ENCODE data around the gene SERHL2.

GRCh38 chr22:42620084-42620483, 66.3 kb downstream of the SERHL2 start:
- no peak for TF ChIP-seq CTCF (IDR thresholded peaks at IDR 0.05)
- no peak for TF ChIP-seq POLR2A (IDR thresholded peaks at IDR 0.05)
- TF ChIP-seq POLR2AphosphoS5 (IDR thresholded peaks at IDR 0.05; ENCODE audit: insufficient read depth in 1 of 2, low read depth in 1 of 2), result no peak

All from vagina (tissue), 2 donors.